Adrenal gland (tissue), 12 donors: ENCODE measurements around the gene CDH4. TPM values are rescaled to one million over a fixed set of nuclear protein-coding genes. Genes with fewer than 3 reads are reported as not detected.

Experiments
- DNase-seq, 7 donors: peaks; one replicate each; pipeline ENCODE4 v3.0.0-alpha.2; 2019 to 2020
- H3K27ac ChIP-seq, 5 donors: fragments of 200-600 bp; sonication (generic) in 4 of 5; 1 replicate in 3 of 5; 2 replicates in 2 of 5; pipeline versions ENCODE4 v1.5.1 to v1.8.0; 2016 to 2020; ENCODE audit warnings: mild to moderate bottlenecking in 1 of 5
- H3K27me3 ChIP-seq: fragments of 200-600 bp; 2 replicates; pipeline ENCODE4 v1.8.0; 2021
- H3K36me3 ChIP-seq, 2 donors: fragments of 200-600 bp; replicated peaks in 1 of 2; 1 replicate in 1 of 2; 2 replicates in 1 of 2; pipeline versions ENCODE4 v1.5.1 to v1.8.0; 2018 to 2022
- H3K4me1 ChIP-seq, 2 donors: fragments of 200-600 bp; replicated peaks in 1 of 2; 1 replicate in 1 of 2; 2 replicates in 1 of 2; pipeline versions ENCODE4 v1.5.1 to v1.8.0; 2018 to 2021
- H3K4me3 ChIP-seq, 4 donors: fragments of 200-600 bp; sonication (generic) in 3 of 4; one replicate each; pipeline ENCODE4 v1.5.1; 2016 to 2018
- H3K9me3 ChIP-seq, 3 donors: fragments of 200-600 bp; sonication (generic) in 1 of 3; replicated peaks in 1 of 3; 1 replicate in 2 of 3; 2 replicates in 1 of 3; pipeline versions ENCODE4 v1.5.1 to v1.8.0; 2016 to 2021
- POLR2A ChIP-seq, 2 donors: fragments of 450-650 bp; IDR thresholded peaks; one replicate each; pipeline ENCODE4 v1.6.1; 2017; ENCODE audit warnings: antibody characterized with exemption in 2 of 2, mild to moderate bottlenecking in 2 of 2, moderate library complexity in 1 of 2
- WGBS, 4 donors: extraction: QIAGEN DNeasy Blood & Tissue Kit in 2 of 4; methylation state at CpG; one replicate each; pipeline versions ENCODE4 v1.1.5 to v1.1.7; 2013 to 2017; 5-methylcytosine and 5-hydroxymethylcytosine counted together
- intact Hi-C, 2 donors: fragments of 100-400 bp; cut with DNase I; formaldehyde crosslinking; loops; one replicate each; pipeline versions ENCODE4 v1.14.1 to v1.15.0; 2022 to 2023
- polyA plus RNA-seq, 3 donors: library from polyadenylated mRNA; stranded (reverse); fragments of 200-250 nt in 2 of 3; fragments of 350-450 nt in 1 of 3; fragmentation: Illumina TruSeq in 1 of 3; extraction: RNeasy Lipid Tissue Mini Kit (QIAGEN cat#74804) in 1 of 3; gene quantifications; one replicate each; pipeline ENCODE4 v1.2.3, GENCODE V29; 2013 to 2014
- total RNA-seq, 9 donors: library from RNA; depleted of rRNA in 4 of 9; stranded (reverse); fragments of >200 nt in 4 of 9; fragments of 120-200 nt in 1 of 9; fragmentation: NEBNext Ultra II Directional in 1 of 9; extraction: Animal tissue kit (Norgen Biotek cat#: 25700) in 1 of 9; gene quantifications; one replicate each; pipeline versions ENCODE4 v1.1.0 to v1.2.4, GENCODE V29; 2013 to 2023
- TF ChIP-seq, protein P1 (sequence below), 6 experiments: fragments of 450-650 bp in 4 of 6; fragments of 200-600 bp in 2 of 6; sonication (generic) in 1 of 6; IDR thresholded peaks; 1 replicate in 5 of 6; 2 replicates in 1 of 6; pipeline versions ENCODE4 v1.5.1 to v1.8.0; 2016 to 2021; ENCODE audit warnings: antibody characterized with exemption in 6 of 6, mild to moderate bottlenecking in 2 of 6, moderate library complexity in 1 of 6
- donor health status: healthy with polysubstance abuse.
- donor health status: Bipolar disorder and iron deficiency.
- donor health status: DM: yes; HTN: yes; CAD: no.
- donor health status: DM: no; HTN: no; CAD: no.
- donor health status: DM: no; HTN: no; CAD: no.
- donor health status: DM: yes; HTN: yes; CAD: no.

Gene CDH4
- total and polyA plus RNA-seq, 12 donors, result 0.08 to 0.53 (median 0.20) TPM; not detected in 3

GRCh38 chr20:61701401-61701800 lies 449.3 kb downstream of the CDH4 start:
- Histone ChIP-seq H3K27me3 (no peaks in the 10 kb centered on the region), H3K9me3 (no peaks in the 10 kb centered on the region), H3K36me3 (no peaks in the 10 kb centered on the region), H3K4me1 (no peaks in the 10 kb centered on the region), H3K4me3 (no peak overlapping the region), H3K27ac (no peak overlapping the region)
- 80 to 97% (median 88%) methylated on average over 12 to 14 of the region's 14 CpGs for WGBS, 4 donors
- DNase-seq, result no peak
- intact Hi-C loops, result no loop called here
- TF ChIP-seq POLR2A (IDR thresholded peaks at IDR 0.05), result no peak
- TF ChIP-seq, protein P1, sequence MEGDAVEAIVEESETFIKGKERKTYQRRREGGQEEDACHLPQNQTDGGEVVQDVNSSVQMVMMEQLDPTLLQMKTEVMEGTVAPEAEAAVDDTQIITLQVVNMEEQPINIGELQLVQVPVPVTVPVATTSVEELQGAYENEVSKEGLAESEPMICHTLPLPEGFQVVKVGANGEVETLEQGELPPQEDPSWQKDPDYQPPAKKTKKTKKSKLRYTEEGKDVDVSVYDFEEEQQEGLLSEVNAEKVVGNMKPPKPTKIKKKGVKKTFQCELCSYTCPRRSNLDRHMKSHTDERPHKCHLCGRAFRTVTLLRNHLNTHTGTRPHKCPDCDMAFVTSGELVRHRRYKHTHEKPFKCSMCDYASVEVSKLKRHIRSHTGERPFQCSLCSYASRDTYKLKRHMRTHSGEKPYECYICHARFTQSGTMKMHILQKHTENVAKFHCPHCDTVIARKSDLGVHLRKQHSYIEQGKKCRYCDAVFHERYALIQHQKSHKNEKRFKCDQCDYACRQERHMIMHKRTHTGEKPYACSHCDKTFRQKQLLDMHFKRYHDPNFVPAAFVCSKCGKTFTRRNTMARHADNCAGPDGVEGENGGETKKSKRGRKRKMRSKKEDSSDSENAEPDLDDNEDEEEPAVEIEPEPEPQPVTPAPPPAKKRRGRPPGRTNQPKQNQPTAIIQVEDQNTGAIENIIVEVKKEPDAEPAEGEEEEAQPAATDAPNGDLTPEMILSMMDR (IDR thresholded peaks at IDR 0.05), result no peak

DNA sequence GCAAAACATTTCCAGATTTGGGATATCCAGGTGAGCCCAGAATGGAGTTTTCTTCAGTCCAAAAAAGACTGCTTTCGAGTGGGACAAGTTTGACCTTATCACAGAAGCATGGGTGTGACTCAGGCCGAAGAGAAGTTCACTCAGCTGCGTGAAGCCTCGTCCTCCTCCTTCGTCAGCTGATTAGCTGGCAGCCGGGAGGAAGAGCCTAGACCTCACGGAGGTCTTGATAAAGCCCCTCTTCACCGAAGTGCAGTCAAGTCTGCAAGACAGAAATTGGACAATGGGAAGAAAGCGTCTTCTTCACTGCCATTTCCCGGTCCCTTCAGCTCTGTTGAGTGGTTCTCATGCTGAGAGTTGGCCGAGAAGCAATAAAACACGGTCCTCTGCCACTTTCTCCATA lies 449.7 kb downstream of the CDH4 start:
- no peak for DNase-seq

DNA sequence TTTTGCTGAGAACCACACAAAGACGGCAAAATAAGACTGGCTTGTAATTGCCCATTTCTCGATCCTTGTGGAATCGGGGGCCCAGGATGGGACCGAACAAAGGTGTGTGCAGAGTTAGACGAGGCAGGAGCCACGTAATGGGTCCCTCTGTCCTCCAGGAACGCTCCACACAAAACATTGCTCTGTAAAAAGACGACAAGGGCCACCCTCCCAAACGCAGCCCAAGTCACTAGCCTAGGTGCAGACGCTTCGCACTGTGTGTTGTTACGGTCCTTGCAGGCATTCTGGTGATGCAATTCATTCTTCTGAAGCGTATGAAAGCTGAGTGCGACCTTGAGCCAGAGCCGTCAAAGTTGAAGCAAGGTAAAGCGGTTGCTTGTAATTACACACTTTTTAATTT lies 450.2 kb downstream of the CDH4 start:
- 75 to 80% (median 78%) methylated on average over 16 of the region's 16 CpGs for WGBS, 4 donors
- Histone ChIP-seq H3K9me3 (no peaks in the 10 kb centered on the region), H3K4me3 (no peak overlapping the region), H3K27ac (no peak overlapping the region), H3K27me3 (no peaks in the 10 kb centered on the region), H3K4me1 (no peaks in the 10 kb centered on the region), H3K36me3 (no peaks in the 10 kb centered on the region)
- no peak for DNase-seq
- intact Hi-C loops, result no loop called here
- TF ChIP-seq, protein P1 (IDR thresholded peaks at IDR 0.05), result no peak
- TF ChIP-seq POLR2A (IDR thresholded peaks at IDR 0.05), result no peak

More for the DNA sequence above, 449.7 kb downstream of the CDH4 start:
- 76 to 84% (median 81%) methylated on average over 12 of the region's 12 CpGs for WGBS, 4 donors
- Histone ChIP-seq H3K27me3 (no peaks in the 10 kb centered on the region), H3K9me3 (no peaks in the 10 kb centered on the region), H3K4me1 (no peaks in the 10 kb centered on the region), H3K27ac (no peak overlapping the region), H3K4me3 (no peak overlapping the region), H3K36me3 (no peaks in the 10 kb centered on the region)
- no peak for TF ChIP-seq POLR2A (IDR thresholded peaks at IDR 0.05)
- TF ChIP-seq, protein P1 (IDR thresholded peaks at IDR 0.05), result no peak
- intact Hi-C loops, result no loop called here

DNA sequence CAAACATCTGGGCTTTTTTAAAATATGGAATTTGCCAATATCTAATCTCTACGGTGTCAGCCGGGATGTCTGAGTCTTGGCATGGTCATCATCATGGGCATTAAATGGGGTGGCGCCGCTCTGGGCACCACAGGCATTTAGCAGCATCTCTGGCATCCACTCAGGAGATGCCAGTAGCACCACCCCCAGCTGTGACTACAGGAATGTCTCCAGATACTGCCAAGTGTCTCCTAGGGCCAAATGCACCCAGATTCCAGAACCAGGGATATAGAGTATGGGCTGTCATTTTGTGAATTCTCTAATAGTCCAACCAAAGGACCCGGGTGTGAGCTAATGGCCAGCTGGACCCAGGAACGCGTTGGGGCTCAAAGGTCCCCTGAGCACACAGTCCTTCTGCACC lies 452.6 kb downstream of the CDH4 start:
- Histone ChIP-seq H3K9me3 (no peaks in the 10 kb centered on the region), H3K27ac (no peak overlapping the region), H3K27me3 (no peaks in the 10 kb centered on the region), H3K36me3 (no peaks in the 10 kb centered on the region), H3K4me3 (no peak overlapping the region), H3K4me1 (no peaks in the 10 kb centered on the region)
- TF ChIP-seq, protein P1 (IDR thresholded peaks at IDR 0.05), result no peak
- TF ChIP-seq POLR2A (IDR thresholded peaks at IDR 0.05), result no peak
- intact Hi-C loops, result no loop called here
- WGBS, 4 donors, result 79 to 91% (median 89%) methylated on average over 4 to 7 of the region's 7 CpGs
- DNase-seq, result no peak
